Natural killer cell treated with Interleukin-12 subunit alpha and Interleukin-12 subunit beta and Interleukin-15 and Interleukin-18, amount 100 ng/mL, for 72 hours (primary cell): ENCODE results near the gene AXIN2. TPM values are rescaled to one million over a fixed set of nuclear protein-coding genes. Genes with fewer than 3 reads are reported as not detected.

Experiments used
- ATAC-seq, 2 donors: fragments of 150-1000 bp; cut with Tn5 transposase in 1 of 2; sonication (Bioruptor Pico), chemical (Tn5 transposase) in 1 of 2; 2 replicates each; pipeline ENCODE4 v1.10.0; 2021
- DNase-seq: peaks from one replicate; pipeline ENCODE4 v3.0.0; 2022; ENCODE audit warnings: low spot score
- H3K27ac Mint-ChIP-seq, 2 donors: 1 replicate in 1 of 2; 2 replicates in 1 of 2; pipeline ENCODE4 v1.8.0; 2022; ENCODE audit warnings: mixed read lengths in 2 of 2, mild to moderate bottlenecking in 1 of 2, moderate library complexity in 1 of 2
- H3K27me3 Mint-ChIP-seq, 2 donors: 1 replicate in 1 of 2; 2 replicates in 1 of 2; pipeline ENCODE4 v1.8.0; 2022; ENCODE audit warnings: mixed read lengths in 2 of 2
- H3K36me3 Mint-ChIP-seq: one replicate; pipeline ENCODE4 v1.8.0; 2022; ENCODE audit warnings: mixed read lengths
- H3K4me1 Mint-ChIP-seq, 2 donors: 1 replicate in 1 of 2; 2 replicates in 1 of 2; pipeline ENCODE4 v1.8.0; 2022; ENCODE audit warnings: low read depth in 2 of 2, mixed read lengths in 2 of 2, mild to moderate bottlenecking in 1 of 2
- H3K4me3 Mint-ChIP-seq: one replicate; pipeline ENCODE4 v1.8.0; 2022; ENCODE audit warnings: mixed read lengths
- H3K9me3 Mint-ChIP-seq: 2 replicates; pipeline ENCODE4 v1.8.0; 2022; ENCODE audit warnings: mixed read lengths
- total RNA-seq, 2 donors: library from RNA; stranded (reverse); gene quantifications; one replicate each; pipeline ENCODE4 v1.2.3, GENCODE V29; 2022

The AXIN2 gene
- total RNA-seq, 2 donors from 2014 or later = 0.55 to 0.95 TPM

GRCh38 chr17:65592125-65592965 is 30.9 kb upstream of the AXIN2 start:
- Mint-ChIP-seq H3K4me1 (peaks cover 0 to 5% of the 10 kb centered on the region in 2 donors), H3K9me3 (no peaks in the 10 kb centered on the region), H3K27ac (no peak overlapping the region), H3K27me3 (peaks cover 2 to 14% of the 10 kb centered on the region in 2 donors), H3K36me3 (no peaks in the 10 kb centered on the region), H3K4me3 (no peak overlapping the region)
- no peak for ATAC-seq
- DNase-seq = no peak

GRCh38 chr17:65589321-65589720 is 27.9 kb upstream of the AXIN2 start:
- Mint-ChIP-seq H3K9me3 (no peaks in the 10 kb centered on the region), H3K4me1 (peaks cover 0 to 5% of the 10 kb centered on the region in 2 donors), H3K36me3 (no peaks in the 10 kb centered on the region), H3K4me3 (no peak overlapping the region), H3K27me3 (peaks cover 6 to 13% of the 10 kb centered on the region in 2 donors), H3K27ac (no peak overlapping the region)
- no peak for ATAC-seq
- DNase-seq = no peak

DNA sequence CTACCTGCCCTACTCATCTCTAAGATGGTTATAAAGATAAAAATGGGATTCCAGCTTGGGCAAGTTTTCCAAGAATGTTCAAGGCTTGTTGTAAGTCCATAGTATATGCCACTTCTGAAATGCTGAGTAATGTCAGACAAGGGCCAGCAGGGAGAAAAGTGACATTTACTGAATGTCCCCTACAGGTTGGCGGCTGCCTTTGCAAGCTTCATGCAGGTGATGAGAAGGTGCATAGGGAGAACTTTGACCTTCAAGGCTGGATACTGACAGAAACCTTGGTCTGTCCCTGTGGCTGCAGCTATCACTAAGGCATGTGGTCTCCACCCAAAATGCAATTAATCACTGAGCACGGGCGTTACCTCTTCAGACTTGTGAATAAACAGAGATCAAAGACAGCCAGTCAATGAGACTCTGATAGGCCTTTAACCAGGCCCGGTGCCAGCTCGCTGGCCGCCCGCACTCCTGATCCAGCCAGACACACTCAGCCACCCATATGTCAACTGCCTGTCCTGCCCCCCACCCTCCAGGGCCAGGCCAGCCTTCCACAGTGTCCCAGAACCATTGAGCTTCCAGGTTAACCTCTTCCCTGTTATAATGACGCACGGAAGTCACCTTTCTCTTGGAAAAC is 26.8 kb upstream of the AXIN2 start:
- Mint-ChIP-seq H3K27me3 (peaks cover 3 to 6% of the 10 kb centered on the region in 2 donors), H3K27ac (no peak overlapping the region), H3K4me3 (no peak overlapping the region), H3K36me3 (no peaks in the 10 kb centered on the region), H3K4me1 (no peaks in the 10 kb centered on the region), H3K9me3 (no peaks in the 10 kb centered on the region)
- no peak for ATAC-seq
- no peak for DNase-seq

DNA sequence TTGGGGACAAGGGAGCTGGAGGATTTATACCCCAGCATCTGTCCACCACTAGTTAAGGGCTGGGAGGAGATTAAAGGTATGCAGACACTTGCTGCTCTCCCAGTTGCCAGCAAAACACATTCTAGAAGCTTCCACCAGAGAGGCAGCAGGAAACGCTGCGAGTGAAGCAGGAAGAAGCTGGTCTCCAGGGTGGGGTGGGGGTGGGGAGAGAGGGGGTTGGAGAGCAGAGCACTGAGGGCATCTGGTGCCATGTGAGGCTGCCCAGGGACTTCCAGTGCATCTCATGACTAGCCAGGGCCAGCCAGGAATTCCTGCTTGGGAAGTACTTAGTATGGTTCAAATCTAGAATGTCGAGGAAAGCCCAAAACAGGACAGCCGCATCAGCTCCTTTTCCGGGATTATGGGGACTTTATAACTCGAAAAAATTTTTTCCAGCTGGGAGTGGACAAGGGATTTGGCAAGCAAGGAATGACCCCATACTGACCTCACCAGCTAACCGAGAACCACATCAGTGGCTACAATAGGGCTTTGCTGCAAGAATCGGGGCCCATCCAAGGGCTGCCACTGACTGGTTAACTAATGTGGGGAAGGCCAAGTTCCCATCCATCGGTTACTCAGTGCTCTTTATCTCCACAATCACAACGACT is 26.2 kb upstream of the AXIN2 start:
- no peaks in the 10 kb centered on the region for H3K4me1 Mint-ChIP-seq
- H3K27me3 Mint-ChIP-seq = peaks cover 0 to 4% of the 10 kb centered on the region in 2 donors
- DNase-seq = no peak
- H3K27ac Mint-ChIP-seq = no peak overlapping the region
- no peak overlapping the region for H3K4me3 Mint-ChIP-seq
- H3K36me3 Mint-ChIP-seq = no peaks in the 10 kb centered on the region
- no peak for ATAC-seq
- no peaks in the 10 kb centered on the region for H3K9me3 Mint-ChIP-seq

DNA sequence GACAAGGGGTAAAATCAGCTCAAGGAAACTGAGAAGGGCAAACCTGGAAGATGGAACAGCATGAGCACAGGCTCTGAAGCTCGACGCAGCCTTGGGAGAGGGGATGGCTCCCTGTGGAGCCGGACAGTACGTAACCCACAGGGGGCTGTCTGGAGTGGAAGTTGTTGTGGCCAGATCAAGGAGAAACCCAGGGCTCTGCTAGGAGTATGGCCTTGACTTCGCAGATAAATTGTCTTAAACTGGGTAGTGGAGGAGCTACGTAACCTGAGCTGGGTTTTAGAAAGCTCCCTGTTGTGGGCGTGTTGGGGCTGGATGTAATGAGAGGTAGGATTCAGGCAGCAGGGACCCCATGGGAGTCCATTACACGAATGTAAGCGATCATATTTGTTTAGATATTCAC is 25.5 kb upstream of the AXIN2 start:
- H3K9me3 Mint-ChIP-seq = no peaks in the 10 kb centered on the region
- no peaks in the 10 kb centered on the region for H3K36me3 Mint-ChIP-seq
- no peak overlapping the region for H3K4me3 Mint-ChIP-seq
- DNase-seq (no peak), ATAC-seq (no peak)
- no peaks in the 10 kb centered on the region for H3K4me1 Mint-ChIP-seq
- no peak overlapping the region for H3K27ac Mint-ChIP-seq
- H3K27me3 Mint-ChIP-seq = peaks cover 0 to 4% of the 10 kb centered on the region in 2 donors

DNA sequence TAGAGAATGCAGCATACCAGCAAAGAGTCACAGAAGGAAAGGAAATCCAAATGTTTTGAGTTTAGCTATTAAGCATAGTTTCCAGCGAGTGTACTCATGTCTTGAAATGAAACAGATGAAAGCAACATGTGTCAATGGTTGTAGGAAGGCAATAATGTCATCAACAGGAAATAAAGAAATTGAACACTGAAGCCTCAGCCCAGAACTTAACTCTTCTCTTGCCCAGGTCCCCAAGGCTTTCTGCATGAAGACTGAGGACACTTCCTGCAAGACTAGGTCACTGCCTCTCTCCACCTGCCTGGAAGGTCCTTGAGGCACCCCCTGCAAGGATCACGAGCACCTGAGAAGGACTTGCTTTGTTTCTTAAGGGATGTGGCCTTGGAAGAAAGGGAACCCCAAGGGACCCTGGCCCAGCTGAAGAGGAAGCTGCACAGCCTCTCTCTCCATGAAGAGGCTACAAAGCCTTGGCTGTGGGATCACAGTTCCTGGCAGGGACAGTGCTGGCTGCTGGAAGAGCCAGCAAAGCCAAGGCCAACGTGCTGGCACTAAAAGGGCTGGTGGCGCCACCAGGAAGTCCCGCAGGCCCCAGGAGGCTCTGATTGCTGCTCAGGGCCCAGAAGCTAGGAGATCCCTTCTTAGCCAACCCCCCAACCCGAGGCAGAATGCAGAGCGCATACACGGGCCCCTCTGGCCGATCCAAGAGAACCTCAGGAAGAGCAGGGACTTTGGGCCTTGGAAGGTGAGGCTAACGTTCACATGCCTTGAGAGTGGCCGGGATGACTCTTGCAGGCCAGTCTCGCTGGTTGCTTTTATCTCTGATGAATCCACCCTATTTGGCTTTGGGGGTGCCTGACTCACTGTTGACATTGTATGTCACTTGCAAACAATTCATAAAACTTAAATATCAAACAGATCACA is 23.4 kb upstream of the AXIN2 start:
- ATAC-seq (no peak), DNase-seq (no peak)
- no peaks in the 10 kb centered on the region for H3K4me1 Mint-ChIP-seq
- H3K4me3 Mint-ChIP-seq = no peak overlapping the region
- no peak overlapping the region for H3K27ac Mint-ChIP-seq
- no peaks in the 10 kb centered on the region for H3K9me3 Mint-ChIP-seq
- peaks cover 0 to 4% of the 10 kb centered on the region in 2 donors for H3K27me3 Mint-ChIP-seq
- no peaks in the 10 kb centered on the region for H3K36me3 Mint-ChIP-seq

DNA sequence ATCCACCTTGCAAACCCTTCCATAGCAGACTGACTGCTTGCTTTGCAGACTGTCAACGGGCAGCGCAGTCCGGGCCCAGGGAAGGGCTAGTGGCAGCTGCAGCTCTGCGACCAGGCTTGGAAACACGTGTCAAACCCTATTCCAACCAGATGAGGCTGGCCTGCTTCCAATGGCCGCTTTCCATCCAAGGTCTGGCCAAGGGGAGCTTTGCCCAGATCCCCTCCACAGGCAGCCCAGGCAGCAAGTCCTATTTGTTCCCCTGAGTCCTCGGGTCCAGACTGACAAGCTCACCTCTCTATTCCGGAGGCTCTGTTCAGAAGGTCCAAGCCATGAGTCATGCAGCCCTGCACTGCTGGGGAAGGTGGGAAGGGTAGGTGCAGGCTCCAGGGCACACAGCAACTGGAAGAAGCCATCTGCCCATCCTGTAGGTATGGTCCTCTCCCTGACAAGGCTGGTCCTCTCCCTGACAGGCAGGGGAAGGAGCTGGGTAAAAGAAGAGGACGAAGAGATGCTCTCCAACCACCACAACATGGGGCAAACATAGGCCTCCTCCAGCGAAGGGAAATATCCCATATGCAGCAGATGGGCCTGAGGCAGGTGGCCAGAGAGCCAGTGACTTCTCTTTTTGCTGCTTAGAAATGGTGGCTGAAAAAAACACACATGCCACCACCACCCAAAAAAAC is 22.6 kb upstream of the AXIN2 start:
- Mint-ChIP-seq H3K27me3 (peaks cover 0 to 4% of the 10 kb centered on the region in 2 donors), H3K9me3 (no peaks in the 10 kb centered on the region), H3K4me1 (no peaks in the 10 kb centered on the region), H3K4me3 (no peak overlapping the region), H3K36me3 (no peaks in the 10 kb centered on the region), H3K27ac (no peak overlapping the region)
- DNase-seq (no peak), ATAC-seq (no peak)

DNA sequence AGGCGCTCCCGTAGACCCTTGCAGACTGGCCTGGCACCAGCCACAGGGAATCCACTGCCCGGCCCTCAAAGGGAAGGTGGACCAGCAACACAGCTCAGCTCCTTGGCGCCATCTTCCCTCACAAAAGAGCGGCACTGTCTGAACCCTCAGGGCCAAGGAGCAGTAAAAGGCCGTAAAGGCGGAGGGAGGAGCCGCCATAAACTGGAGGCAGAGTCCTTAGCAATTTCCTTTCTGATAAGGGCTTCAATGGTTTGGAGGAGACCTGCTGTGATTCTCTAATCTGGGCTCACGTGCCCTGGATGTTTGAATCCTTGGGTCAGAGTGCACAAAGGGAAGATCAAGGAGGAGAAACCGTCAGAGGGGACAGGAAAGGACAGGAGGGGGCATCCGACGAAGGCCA is 15.5 kb upstream of the AXIN2 start:
- Mint-ChIP-seq H3K9me3 (no peaks in the 10 kb centered on the region), H3K4me1 (no peaks in the 10 kb centered on the region), H3K36me3 (no peaks in the 10 kb centered on the region), H3K27ac (no peak overlapping the region), H3K27me3 (peaks cover 0 to 6% of the 10 kb centered on the region in 2 donors), H3K4me3 (no peak overlapping the region)
- DNase-seq (no peak), ATAC-seq (no peak)

- Mint-ChIP-seq H3K4me1 (no peaks in the 10 kb centered on the region), H3K27ac (no peak overlapping the region), H3K27me3 (peaks cover 12 to 17% of the 10 kb centered on the region in 2 donors), H3K9me3 (no peaks in the 10 kb centered on the region), H3K4me3 (no peak overlapping the region), H3K36me3 (no peaks in the 10 kb centered on the region)
- peak in 1 of 2 donors; percentile 40 for ATAC-seq
- no peak for DNase-seq
These were observed 11.8 kb upstream of the AXIN2 start for GRCh38 chr17:65573282-65573602.

DNA sequence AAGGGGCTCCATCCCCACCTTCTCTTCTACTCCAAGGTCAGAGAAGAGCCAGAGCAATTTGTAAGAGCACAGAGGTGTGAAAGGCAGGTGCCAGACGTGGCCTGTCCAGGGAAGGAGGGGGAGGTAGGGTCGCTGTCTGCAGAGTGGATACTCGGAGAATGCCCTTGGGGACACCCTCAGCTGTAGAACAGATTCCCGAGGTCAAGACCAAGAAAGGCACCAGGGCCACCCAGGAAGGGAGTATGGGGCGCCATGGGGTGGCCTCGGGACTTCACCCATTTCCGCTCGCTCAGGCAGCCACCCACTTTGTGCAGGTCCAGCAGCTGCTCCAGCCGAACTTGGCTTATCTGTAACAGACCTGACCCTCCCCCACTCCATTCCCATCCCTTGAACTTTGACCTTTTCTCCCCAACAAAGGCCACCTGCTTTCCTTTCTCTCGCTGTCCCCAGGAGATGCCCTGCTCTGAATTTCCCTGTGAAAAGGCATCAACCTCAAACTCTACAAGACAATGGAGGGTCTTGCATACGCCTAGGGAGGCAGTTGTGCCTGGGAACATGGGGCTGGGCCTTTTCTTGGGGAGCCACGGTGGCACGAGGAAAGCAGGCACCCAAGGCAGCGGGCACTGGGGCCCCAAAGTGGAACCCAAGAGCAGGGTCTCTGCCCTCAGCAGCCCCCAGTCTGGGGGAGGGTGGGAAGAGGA is 11.3 kb upstream of the AXIN2 start:
- H3K27ac Mint-ChIP-seq = no peak overlapping the region
- ATAC-seq = peak in 1 of 2 donors; percentile 55
- no peaks in the 10 kb centered on the region for H3K36me3 Mint-ChIP-seq
- H3K4me3 Mint-ChIP-seq = no peak overlapping the region
- no peak for DNase-seq
- no peaks in the 10 kb centered on the region for H3K4me1 Mint-ChIP-seq
- no peaks in the 10 kb centered on the region for H3K9me3 Mint-ChIP-seq
- H3K27me3 Mint-ChIP-seq = peaks cover 16 to 18% of the 10 kb centered on the region in 2 donors

- H3K9me3 Mint-ChIP-seq = no peaks in the 10 kb centered on the region
- DNase-seq (no peak), ATAC-seq (no peak)
- H3K4me3 Mint-ChIP-seq = no peak overlapping the region
- H3K4me1 Mint-ChIP-seq = no peaks in the 10 kb centered on the region
- no peaks in the 10 kb centered on the region for H3K36me3 Mint-ChIP-seq
- no peak overlapping the region for H3K27ac Mint-ChIP-seq
- peaks cover 16 to 18% of the 10 kb centered on the region in 2 donors for H3K27me3 Mint-ChIP-seq
These were observed 10.7 kb upstream of the AXIN2 start for GRCh38 chr17:65572186-65572580.

GRCh38 chr17:65568918-65569317 is 7.5 kb upstream of the AXIN2 start:
- DNase-seq = no peak
- Mint-ChIP-seq H3K9me3 (no peaks in the 10 kb centered on the region), H3K36me3 (no peaks in the 10 kb centered on the region), H3K4me3 (no peak overlapping the region), H3K27me3 (peaks cover 18 to 21% of the 10 kb centered on the region in 2 donors), H3K4me1 (no peaks in the 10 kb centered on the region), H3K27ac (no peak overlapping the region)
- peak in 1 of 2 donors; percentile 28 for ATAC-seq
